ENCODE results near the gene ST7. TPM values are rescaled to one million over a fixed set of nuclear protein-coding genes. Genes with fewer than 3 reads are reported as not detected.

The ST7 gene
- total and polyA plus RNA-seq, 2 of the 8 experiments (the other 6 are each of a cell fraction or from before 2014, with no cell fraction given): 16.3 to 18.0 TPM

- TF ChIP-seq MAFK (IDR thresholded peaks at IDR 0.05; ENCODE audit: low read depth, low read length): no peak
- no peak for TF ChIP-seq POLR2A (IDR thresholded peaks at IDR 0.05; ENCODE audit: control extremely low read depth in 1 of 2, low read depth in 2 of 2, low read length in 2 of 2)
- no peak for TF ChIP-seq NRF1 (IDR thresholded peaks at IDR 0.05; ENCODE audit: low read depth, low read length)
- TF ChIP-seq KDM4A (IDR thresholded peaks at IDR 0.05; ENCODE audit: low read depth, low read length, severe bottlenecking): no peak
- no peak for TF ChIP-seq RBBP5 (IDR thresholded peaks at IDR 0.05; ENCODE audit: borderline replicate concordance, low read depth, low read length)
These were observed 118.2 kb downstream of the ST7 start (continued) for GRCh38 chr7:117071551-117071950.

All from H1 (cell line).